Prostate gland (tissue), 2 donors: ENCODE results near the gene FBN2. TPM values are rescaled to one million over a fixed set of nuclear protein-coding genes. Genes with fewer than 3 reads are reported as not detected.

Experiments used
- DNase-seq: peaks from one replicate; pipeline ENCODE4 v3.0.0-alpha.2; 2019; ENCODE audit warnings: low spot score
- H3K27ac ChIP-seq, 2 donors: fragments of 200-600 bp; sonication (generic); 2 replicates each; pipeline ENCODE4 v1.5.1; 2017 to 2019
- H3K27me3 ChIP-seq: fragments of 200-600 bp; sonication (generic); replicated peaks from 2 replicates; pipeline ENCODE4 v1.5.1; 2019; ENCODE audit not compliant: insufficient read depth
- H3K36me3 ChIP-seq, 2 donors: fragments of 200-600 bp; sonication (generic); 1 replicate in 1 of 2; 2 replicates in 1 of 2; pipeline versions ENCODE4 v1.5.1 to v1.8.1; 2017 to 2019
- H3K4me1 ChIP-seq: fragments of 200-600 bp; sonication (generic); replicated peaks from 2 replicates; pipeline ENCODE4 v1.5.1; 2019
- H3K4me3 ChIP-seq, 2 donors: fragments of 200-600 bp; sonication (generic); 2 replicates each; pipeline ENCODE4 v1.5.1; 2017 to 2019
- H3K9me3 ChIP-seq: fragments of 200-600 bp; sonication (generic); 2 replicates; pipeline ENCODE4 v1.5.1; 2017
- CTCF ChIP-seq, 4 experiments: fragments of 200-600 bp in 2 of 4; fragments of 450-650 bp in 2 of 4; sonication (generic) in 2 of 4; IDR thresholded peaks; 1 replicate in 3 of 4; 2 replicates in 1 of 4; pipeline ENCODE4 v1.5.1; 2016 to 2019; ENCODE audit warnings: antibody characterized with exemption in 4 of 4, mild to moderate bottlenecking in 2 of 4, moderate library complexity in 2 of 4
- POLR2A ChIP-seq: fragments of 450-650 bp; IDR thresholded peaks from one replicate; pipeline ENCODE4 v1.6.1; 2016; ENCODE audit warnings: antibody characterized with exemption, mild to moderate bottlenecking
- POLR2AphosphoS5 ChIP-seq: sonication (generic); formaldehyde crosslinking; IDR thresholded peaks from one replicate; pipeline ENCODE4 v1.6.1; 2017; ENCODE audit warnings: antibody characterized with exemption
- WGBS: methylation state at CpG from one replicate; pipeline ENCODE4 v1.1.5; 2018; 5-methylcytosine and 5-hydroxymethylcytosine counted together
- intact Hi-C: fragments of 100-400 bp; cut with DNase I; formaldehyde crosslinking; loops from one replicate; pipeline ENCODE4 v1.14.2; 2022
- total RNA-seq, 2 donors: library from RNA; depleted of rRNA; stranded (reverse); fragments of >200 nt; gene quantifications; one replicate each; pipeline ENCODE4 v1.1.0, GENCODE V29; 2016

The FBN2 gene
- total RNA-seq, 2 donors from 2014 or later, result 0.82 to 6.6 TPM

DNA sequence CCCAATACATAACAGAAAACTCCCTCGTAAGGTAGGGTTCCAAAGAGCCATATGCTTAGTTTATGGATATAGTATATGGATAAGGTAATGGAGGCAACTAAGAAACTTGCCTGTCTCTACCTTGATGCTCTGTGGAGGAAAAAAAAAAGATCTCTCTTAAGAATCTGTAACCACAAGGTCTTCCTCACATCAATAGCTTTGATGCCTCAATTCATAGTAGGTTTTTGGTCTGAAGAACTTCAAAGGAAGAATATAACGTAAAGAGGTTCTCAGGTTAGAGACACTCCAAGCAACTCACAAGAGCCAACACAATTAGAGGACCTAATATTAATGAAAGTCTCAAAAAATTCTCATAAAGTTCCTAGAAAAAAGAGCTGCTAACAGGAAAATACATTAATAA lies 140.2 kb downstream of the FBN2 start:
- intact Hi-C loops, result no loop called here
- 92% methylated on average over 2 of the region's 2 CpGs for WGBS
- H3K4me1 ChIP-seq, result no peaks in the 10 kb centered on the region
- H3K27ac ChIP-seq, result no peak overlapping the region
- no peaks in the 10 kb centered on the region for H3K9me3 ChIP-seq
- no peak overlapping the region for H3K4me3 ChIP-seq
- H3K36me3 ChIP-seq, result no peaks in the 10 kb centered on the region
- no peak for DNase-seq
- H3K27me3 ChIP-seq, result no peaks in the 10 kb centered on the region
- no peak for TF ChIP-seq POLR2A
- TF ChIP-seq CTCF (IDR thresholded peaks at IDR 0.05), result no peak
- no peak for TF ChIP-seq POLR2AphosphoS5

DNA sequence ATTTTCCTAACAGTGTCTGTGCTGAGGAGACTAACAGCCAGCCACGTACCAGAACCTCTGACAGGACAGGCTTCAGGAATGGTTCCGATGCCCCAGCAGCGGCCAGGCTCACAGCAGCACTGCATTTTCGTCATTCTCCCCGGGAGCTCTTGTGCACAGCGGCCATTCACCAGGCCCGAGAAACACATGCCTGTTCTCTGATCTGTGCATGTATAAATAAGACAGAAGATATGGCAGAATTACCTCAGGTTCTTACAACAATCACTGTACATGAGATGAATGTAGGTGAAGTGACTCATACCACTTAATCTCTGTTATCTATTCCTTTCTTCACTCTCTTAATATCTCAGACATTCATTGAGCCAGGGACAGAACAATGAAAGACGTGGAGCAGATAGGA lies 143.0 kb downstream of the FBN2 start:
- WGBS, result 94% methylated on average over 8 of the region's 8 CpGs
- no peak overlapping the region for H3K4me3 ChIP-seq
- H3K4me1 ChIP-seq, result no peaks in the 10 kb centered on the region
- H3K27me3 ChIP-seq, result no peaks in the 10 kb centered on the region
- H3K36me3 ChIP-seq, result no peaks in the 10 kb centered on the region
- TF ChIP-seq POLR2AphosphoS5 (no peak), CTCF (IDR thresholded peaks at IDR 0.05) (no peak)
- H3K27ac ChIP-seq, result no peak overlapping the region
- intact Hi-C loops, result no loop called here
- no peaks in the 10 kb centered on the region for H3K9me3 ChIP-seq
- DNase-seq, result no peak

DNA sequence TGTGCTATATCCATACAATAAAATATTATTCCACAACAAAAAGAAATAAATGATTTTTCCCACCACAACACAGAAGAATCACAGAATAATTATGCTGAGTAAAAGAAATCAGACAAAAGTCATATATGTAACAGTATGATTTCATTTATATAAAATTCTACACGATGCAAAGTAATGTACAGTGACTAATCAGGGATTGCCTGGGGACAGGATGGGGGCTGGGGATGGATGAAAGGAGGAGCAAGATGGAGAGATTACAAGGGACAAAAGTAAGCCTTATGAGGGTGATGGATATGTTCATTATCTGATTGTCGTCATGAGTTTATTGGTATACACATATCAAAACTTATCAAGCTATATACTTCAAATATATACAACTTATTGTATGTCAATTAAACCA lies 154.0 kb downstream of the FBN2 start:
- Histone ChIP-seq H3K9me3 (no peaks in the 10 kb centered on the region), H3K27ac (no peak overlapping the region), H3K36me3 (no peaks in the 10 kb centered on the region), H3K27me3 (no peaks in the 10 kb centered on the region), H3K4me1 (no peaks in the 10 kb centered on the region), H3K4me3 (no peak overlapping the region)
- TF ChIP-seq CTCF (IDR thresholded peaks at IDR 0.05), result no peak
- no peak for TF ChIP-seq POLR2AphosphoS5
- TF ChIP-seq POLR2A, result no peak
- intact Hi-C loops, result no loop called here
- DNase-seq, result no peak
- WGBS, result 79% methylated on average over 2 of the region's 2 CpGs

GRCh38 chr5:128380337-128380736 lies 157.7 kb downstream of the FBN2 start:
- DNase-seq, result no peak
- H3K36me3 ChIP-seq, result no peaks in the 10 kb centered on the region
- no peak overlapping the region for H3K4me3 ChIP-seq
- H3K9me3 ChIP-seq, result no peaks in the 10 kb centered on the region
- no peaks in the 10 kb centered on the region for H3K4me1 ChIP-seq
- no peaks in the 10 kb centered on the region for H3K27me3 ChIP-seq
- WGBS, result 80% methylated on average over 3 of the region's 3 CpGs
- no peak overlapping the region for H3K27ac ChIP-seq
- TF ChIP-seq POLR2AphosphoS5 (no peak), POLR2A (no peak), CTCF (IDR thresholded peaks at IDR 0.05) (no peak)
- intact Hi-C loops, result no loop called here

DNA sequence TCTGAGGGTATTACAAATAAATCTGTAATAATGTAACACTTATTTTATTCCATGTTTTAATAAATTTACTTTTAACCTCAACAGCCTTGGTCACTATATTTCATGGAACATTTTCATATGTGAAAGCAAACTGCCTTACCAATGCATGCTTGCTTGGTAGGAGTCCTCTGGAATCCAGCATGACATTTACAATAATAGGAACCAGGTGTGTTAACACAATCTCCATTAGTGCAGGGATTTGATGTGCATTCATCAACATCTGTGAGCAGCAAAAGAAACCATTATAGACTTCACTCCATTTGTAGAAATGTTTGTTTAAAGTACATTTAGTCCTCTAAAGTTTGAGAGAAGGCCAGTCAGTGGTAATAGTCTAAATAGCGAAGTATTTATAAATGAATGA lies 159.4 kb downstream of the FBN2 start:
- Histone ChIP-seq H3K27me3 (no peaks in the 10 kb centered on the region), H3K36me3 (no peaks in the 10 kb centered on the region), H3K27ac (no peak overlapping the region), H3K4me3 (no peak overlapping the region), H3K4me1 (no peaks in the 10 kb centered on the region), H3K9me3 (no peaks in the 10 kb centered on the region)
- TF ChIP-seq CTCF (IDR thresholded peaks at IDR 0.05) (no peak), POLR2AphosphoS5 (no peak), POLR2A (no peak)
- intact Hi-C loops, result no loop called here
- no peak for DNase-seq
- WGBS, result 50% methylated on average over 1 of the region's 1 CpG
